ENCODE measurements around the gene MLPH. TPM values are rescaled to one million over a fixed set of nuclear protein-coding genes. Genes with fewer than 3 reads are reported as not detected.

MLPH gene
- total RNA-seq, 1 donor = 40.6 TPM

GRCh38 chr2:237542001-237542704, 55.1 kb downstream of the MLPH start:
- no peak for TF ChIP-seq CTCF (IDR thresholded peaks at IDR 0.05; ENCODE audit: insufficient read depth, low read depth, low read length)
- H3K4me3 ChIP-seq (ENCODE audit: low read depth, low read length) = no peak overlapping the region
- DNase-seq (ENCODE audit: low read depth) = no peak

GRCh38 chr2:237546040-237546875, 59.2 kb downstream of the MLPH start:
- no peak for TF ChIP-seq CTCF (IDR thresholded peaks at IDR 0.05; ENCODE audit: insufficient read depth, low read depth, low read length)
- DNase-seq (ENCODE audit: low read depth) = no peak
- no peak overlapping the region for H3K4me3 ChIP-seq (ENCODE audit: low read depth, low read length)

DNA sequence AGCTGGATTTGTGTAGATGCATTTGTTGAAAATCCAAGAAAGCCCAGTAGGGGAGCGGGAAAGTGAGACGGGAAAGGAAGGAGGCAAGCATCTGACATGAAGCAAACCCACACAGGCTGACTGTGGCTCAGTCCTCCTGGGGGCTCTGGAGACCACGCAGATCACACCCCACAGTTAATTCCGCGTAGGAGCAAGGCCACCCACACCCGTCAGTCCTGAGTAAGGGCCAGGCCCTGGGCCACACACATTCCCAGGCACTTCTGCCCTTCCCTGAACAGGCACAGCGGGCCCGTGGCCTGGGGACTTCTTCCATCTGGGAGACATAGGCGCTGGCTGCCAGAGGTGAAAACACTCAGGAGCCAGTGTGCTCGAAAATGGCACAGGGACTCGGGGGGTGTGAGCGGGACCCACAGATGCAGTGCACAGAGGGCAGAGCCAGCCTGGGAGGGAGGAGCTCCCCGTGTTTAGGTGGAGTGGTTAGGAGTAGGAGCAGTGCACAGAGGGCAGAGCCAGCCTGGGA, 59.9 kb downstream of the MLPH start:
- TF ChIP-seq CTCF (IDR thresholded peaks at IDR 0.05; ENCODE audit: insufficient read depth, low read depth, low read length) = no peak
- no peak for DNase-seq (ENCODE audit: low read depth)
- H3K4me3 ChIP-seq (ENCODE audit: low read depth, low read length) = no peak overlapping the region

DNA sequence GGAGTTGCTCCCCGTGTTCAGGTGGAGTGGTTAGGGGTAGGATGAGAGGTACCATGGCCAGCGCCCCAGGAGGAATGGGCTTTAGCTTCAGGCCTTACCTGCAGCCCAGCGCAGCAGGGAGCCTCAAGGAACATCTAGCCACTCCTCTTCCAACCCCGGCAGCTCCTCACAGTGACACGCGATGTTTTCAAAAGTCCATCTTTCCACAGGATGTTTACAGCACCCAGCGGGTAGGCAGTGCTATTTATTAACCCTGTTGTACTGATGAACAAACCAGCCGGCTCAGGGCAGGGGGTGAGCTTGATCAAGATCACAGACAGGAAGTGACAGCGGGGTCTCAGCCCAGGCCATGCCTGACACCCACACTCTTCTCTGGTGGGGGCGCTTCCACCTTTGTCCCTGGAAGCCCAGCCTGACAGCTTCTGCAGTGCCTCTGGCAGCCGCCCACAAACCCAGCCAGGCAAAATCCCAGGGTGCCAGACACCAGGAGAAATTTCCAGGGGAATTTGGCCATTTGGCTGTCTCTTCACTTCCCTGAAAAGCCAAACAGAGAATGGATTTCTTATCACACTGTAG, 60.9 kb downstream of the MLPH start:
- DNase-seq (ENCODE audit: low read depth) = peak; percentile 28
- no peak for TF ChIP-seq CTCF (IDR thresholded peaks at IDR 0.05; ENCODE audit: insufficient read depth, low read depth, low read length)
- H3K4me3 ChIP-seq (ENCODE audit: low read depth, low read length) = no peak overlapping the region

- no peak overlapping the region for H3K4me3 ChIP-seq (ENCODE audit: low read depth, low read length)
- no peak for TF ChIP-seq CTCF (IDR thresholded peaks at IDR 0.05; ENCODE audit: insufficient read depth, low read depth, low read length)
- no peak for DNase-seq (ENCODE audit: low read depth)
These were observed 62.2 kb downstream of the MLPH start for GRCh38 chr2:237549216-237549615.

- no peak for DNase-seq (ENCODE audit: low read depth)
- no peak for TF ChIP-seq CTCF (IDR thresholded peaks at IDR 0.05; ENCODE audit: insufficient read depth, low read depth, low read length)
- no peak overlapping the region for H3K4me3 ChIP-seq (ENCODE audit: low read depth, low read length)
These were observed 62.8 kb downstream of the MLPH start for GRCh38 chr2:237549643-237550415.
